GM21367 (cell line): Measurements from ENCODE around the gene TBX19.
"Not testable (repeated sequence)": the region's sequence is repeated elsewhere in the genome, so short reads cannot be mapped to it uniquely, and the experiment has no call there.

ENCODE experiments used
- ATAC-seq: cut with Tn5 transposase; IDR thresholded peaks from one replicate; pipeline ENCODE4 v1.9.1; 2021; ENCODE audit not compliant: unreplicated experiment

The TBX19 gene

GRCh38 chr1:168354335-168355269, 73.9 kb downstream of the TBX19 start:
- not testable (repeated sequence) for ATAC-seq

GRCh38 chr1:168360151-168361021, 79.7 kb downstream of the TBX19 start:
- no peak for ATAC-seq

GRCh38 chr1:168361252-168361651, 80.6 kb downstream of the TBX19 start:
- no peak for ATAC-seq

GRCh38 chr1:168362991-168363390, 82.3 kb downstream of the TBX19 start:
- ATAC-seq = no peak
